Umbilical cord (tissue), 2 donors: ENCODE measurements around the gene SMTN. TPM values are rescaled to one million over a fixed set of nuclear protein-coding genes. Genes with fewer than 3 reads are reported as not detected.
A peak's percentile ranks its signal among the peaks of the same experiment; 100 is the strongest.
"Not testable (repeated sequence)": the region's sequence is repeated elsewhere in the genome, so short reads cannot be mapped to it uniquely, and the experiment has no call there.

ENCODE experiments used
- DNase-seq: peaks from one replicate; pipeline ENCODE4 v3.0.0-alpha.2; 2015; ENCODE audit warnings: low spot score
- total RNA-seq: library from RNA; depleted of rRNA; stranded (reverse); fragments of >200 nt; gene quantifications from one replicate; pipeline ENCODE4 v1.2.3, GENCODE V29; 2014; ENCODE audit warnings: low replicate concordance; ENCODE audit not compliant: insufficient read depth

SMTN gene
- total RNA-seq, 1 donor from 2014 or later, result 198 TPM

- not testable (repeated sequence) for DNase-seq
Measured at GRCh38 chr22:31073125-31073524, 8.0 kb upstream of the SMTN start.

GRCh38 chr22:31073545-31074145 is 7.5 kb upstream of the SMTN start:
- not testable (repeated sequence) for DNase-seq

GRCh38 chr22:31075961-31076360 is 5.2 kb upstream of the SMTN start:
- peak; percentile 98 for DNase-seq

GRCh38 chr22:31077681-31078080 is 3.4 kb upstream of the SMTN start:
- DNase-seq, result no peak

- DNase-seq, result not testable (repeated sequence)
Measured at GRCh38 chr22:31078389-31078788, 2.7 kb upstream of the SMTN start.

GRCh38 chr22:31079095-31079642 is 1.9 kb upstream of the SMTN start:
- DNase-seq, result no peak

- DNase-seq, result no peak
Measured at GRCh38 chr22:31080164-31080847, 812 bp upstream of the SMTN start.

GRCh38 chr22:31081963-31082605 is 966 bp downstream of the SMTN start:
- no peak for DNase-seq

GRCh38 chr22:31082606-31083376 is 1.7 kb downstream of the SMTN start:
- DNase-seq, result peak; percentile 66

GRCh38 chr22:31083377-31083768 is 2.3 kb downstream of the SMTN start:
- DNase-seq, result no peak

- DNase-seq, result peak; percentile 43
Measured at GRCh38 chr22:31083923-31084810, 3.0 kb downstream of the SMTN start.

- peak; percentile 90 for DNase-seq
Measured at GRCh38 chr22:31084811-31085492, 3.8 kb downstream of the SMTN start.

- DNase-seq, result no peak
Measured at GRCh38 chr22:31085493-31085824, 4.3 kb downstream of the SMTN start.

- DNase-seq, result no peak
Measured at GRCh38 chr22:31085928-31086327, 4.8 kb downstream of the SMTN start.

- no peak for DNase-seq
Measured at GRCh38 chr22:31086703-31087330, 5.7 kb downstream of the SMTN start.

- no peak for DNase-seq
Measured at GRCh38 chr22:31087744-31088215, 6.7 kb downstream of the SMTN start.

GRCh38 chr22:31088233-31088986 is 7.3 kb downstream of the SMTN start:
- DNase-seq, result no peak

GRCh38 chr22:31089160-31090100 is 8.3 kb downstream of the SMTN start:
- DNase-seq, result no peak
